Measurements from ENCODE around the gene ADSS1.

ADSS1 gene

DNA sequence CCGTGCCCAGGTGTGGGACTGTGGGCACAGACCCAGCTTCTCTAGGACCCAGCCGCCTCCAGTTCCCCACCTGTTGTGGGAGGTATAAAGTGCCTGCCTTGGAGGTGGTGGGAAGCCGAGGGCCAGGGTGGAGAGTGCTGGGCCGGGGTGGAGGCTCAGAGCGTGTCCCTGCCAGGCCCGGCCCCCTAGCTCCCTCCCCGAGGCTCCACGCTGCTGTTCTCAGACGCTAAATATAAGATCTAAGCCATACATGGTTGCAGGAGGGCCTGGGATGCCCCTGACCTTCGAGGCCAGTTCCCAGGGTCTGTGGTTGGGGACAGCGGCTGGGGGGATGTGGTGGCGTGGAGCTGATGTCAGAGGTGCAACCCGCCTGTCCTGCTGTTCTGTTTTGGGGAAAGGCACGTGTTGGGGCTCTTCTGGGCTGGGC, 23.8 kb upstream of the ADSS1 start:
- no peak for DNase-seq (ENCODE audit: low read depth)

DNA sequence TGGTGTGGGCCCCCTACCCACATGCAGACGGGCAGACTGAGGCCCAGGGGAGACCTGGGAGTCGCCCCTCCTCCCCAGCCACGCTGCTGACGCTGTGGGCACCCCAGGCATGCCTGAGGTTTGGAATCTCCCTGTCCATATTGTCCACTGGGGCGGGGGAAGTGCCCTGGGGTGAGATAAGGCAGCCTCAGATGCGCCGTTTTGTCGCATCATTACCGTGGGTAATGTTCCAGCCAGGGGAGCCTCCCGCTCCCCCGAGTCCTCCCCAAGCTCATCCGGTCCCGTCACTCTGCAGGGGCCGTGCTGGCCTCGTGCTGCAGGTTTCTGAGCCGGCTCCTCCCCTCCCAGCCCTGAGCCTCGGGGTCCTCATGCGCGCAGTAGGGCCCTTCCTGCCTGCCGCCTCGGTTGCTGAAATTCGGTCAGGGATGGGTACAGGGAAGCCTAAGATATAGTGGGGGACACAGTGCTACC, 23.2 kb upstream of the ADSS1 start:
- no peak for DNase-seq (ENCODE audit: low read depth)

GRCh38 chr14:104701383-104702076, 22.5 kb upstream of the ADSS1 start:
- no peak for DNase-seq (ENCODE audit: low read depth)

DNA sequence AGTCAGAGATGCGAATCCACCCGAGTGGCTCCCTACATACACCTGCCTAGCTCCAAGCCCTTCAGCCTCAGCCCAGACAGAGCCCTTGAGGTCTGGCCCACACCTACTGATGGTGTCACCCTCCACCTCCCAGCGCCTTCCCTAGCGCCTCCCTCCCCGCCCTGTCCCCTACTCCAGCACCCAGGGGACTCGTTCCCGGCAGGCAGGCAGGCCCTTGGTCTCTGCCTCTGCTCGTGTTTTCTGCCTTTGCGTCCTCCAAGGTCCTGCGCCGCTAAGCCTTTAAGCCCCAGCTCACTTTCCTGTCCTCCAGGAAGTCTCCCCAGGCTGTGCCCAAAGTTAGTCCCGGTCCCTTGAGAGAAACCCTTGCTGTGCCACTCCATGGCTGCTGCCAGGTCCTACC, 21.9 kb upstream of the ADSS1 start:
- no peak for DNase-seq (ENCODE audit: low read depth)

DNA sequence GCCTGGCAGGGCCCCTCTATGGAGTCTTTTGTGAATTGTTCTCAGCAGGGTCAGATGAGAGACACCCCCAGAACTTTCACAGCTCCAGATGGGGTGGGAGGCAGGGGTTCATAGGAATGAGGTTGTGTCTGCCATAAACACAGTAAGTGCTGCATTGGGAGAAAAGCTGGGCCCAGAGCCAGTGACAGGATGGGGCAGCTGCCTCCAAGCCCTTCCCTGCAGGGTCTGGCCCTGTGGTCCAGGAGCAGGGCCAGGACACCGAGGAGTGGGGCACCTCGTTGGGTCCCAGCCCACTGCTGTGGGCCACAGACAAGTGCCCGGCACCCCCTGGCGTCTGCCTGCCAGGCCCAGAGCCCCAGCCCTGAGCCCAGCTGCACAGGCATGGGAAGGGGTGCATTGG, 21.4 kb upstream of the ADSS1 start:
- DNase-seq (ENCODE audit: low read depth), result no peak

- no peak for DNase-seq (ENCODE audit: low read depth)
These were observed 20.8 kb upstream of the ADSS1 start for GRCh38 chr14:104703269-104703668.

- DNase-seq (ENCODE audit: low read depth), result no peak
These were observed 19.8 kb upstream of the ADSS1 start for GRCh38 chr14:104704252-104704651.

- DNase-seq (ENCODE audit: low read depth), result peak; percentile 25
These were observed 18.5 kb upstream of the ADSS1 start for GRCh38 chr14:104705340-104706047.

- DNase-seq (ENCODE audit: low read depth), result no peak
These were observed 17.1 kb upstream of the ADSS1 start for GRCh38 chr14:104706733-104707607.

GRCh38 chr14:104707608-104708595, 16.1 kb upstream of the ADSS1 start:
- no peak for DNase-seq (ENCODE audit: low read depth)

DNA sequence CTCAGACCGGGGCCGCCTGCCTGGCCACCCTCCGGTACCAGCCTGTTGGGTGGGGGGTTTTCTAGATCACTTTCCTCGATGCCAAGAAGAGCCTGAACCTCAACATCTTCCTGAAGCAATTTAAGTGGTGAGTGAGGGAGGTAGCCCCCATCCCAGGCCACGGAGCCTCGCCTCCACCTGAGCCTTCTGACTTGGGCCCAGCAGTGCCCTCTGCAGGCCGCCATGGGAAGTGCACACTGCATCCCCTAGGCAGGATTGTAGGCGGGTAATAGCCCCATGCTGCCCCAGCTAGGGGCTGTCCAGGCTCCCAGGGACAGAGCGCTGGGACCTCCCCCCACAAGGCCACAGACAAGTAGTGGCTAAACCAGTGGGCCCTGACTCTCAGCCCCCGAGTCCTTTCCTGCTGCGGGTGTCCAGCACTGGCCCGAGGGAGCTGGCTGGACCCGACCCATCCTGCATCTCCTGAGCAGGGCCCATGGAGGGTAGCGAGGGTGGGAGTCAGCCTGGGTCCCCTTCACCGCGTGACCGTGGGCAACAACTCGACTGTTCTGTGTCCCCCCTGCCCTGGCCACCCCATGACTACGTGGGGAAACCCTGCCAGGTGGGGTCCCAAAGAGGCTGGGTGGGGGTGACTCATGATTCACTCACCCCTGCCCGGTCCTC, 15.3 kb upstream of the ADSS1 start:
- DNase-seq (ENCODE audit: low read depth), result peak; percentile 68

GRCh38 chr14:104709387-104710039, 14.5 kb upstream of the ADSS1 start:
- no peak for DNase-seq (ENCODE audit: low read depth)

- no peak for DNase-seq (ENCODE audit: low read depth)
These were observed 13.8 kb upstream of the ADSS1 start for GRCh38 chr14:104710071-104710735.

GRCh38 chr14:104712881-104713734, 10.9 kb upstream of the ADSS1 start:
- DNase-seq (ENCODE audit: low read depth), result no peak

GRCh38 chr14:104714066-104714465, 10.0 kb upstream of the ADSS1 start:
- no peak for DNase-seq (ENCODE audit: low read depth)

DNA sequence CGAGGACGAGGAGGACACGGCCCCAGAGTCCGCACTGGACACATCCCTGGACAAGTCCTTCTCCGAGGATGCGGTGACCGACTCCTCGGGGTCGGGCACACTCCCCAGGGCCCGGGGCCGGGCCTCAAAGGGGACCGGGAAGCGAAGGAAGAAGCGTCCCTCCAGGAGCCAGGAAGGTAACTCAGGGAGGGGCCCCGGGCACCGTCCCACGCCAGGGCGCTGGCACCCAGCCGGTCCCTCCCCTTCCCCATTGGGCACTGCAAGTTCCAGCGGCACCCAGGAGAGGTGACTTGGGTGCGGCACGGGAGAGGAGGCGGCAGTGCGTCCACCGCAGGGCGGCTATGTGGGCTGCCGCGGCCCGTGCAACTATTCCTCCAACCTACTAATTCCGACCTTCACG, 9.3 kb upstream of the ADSS1 start:
- no peak for DNase-seq (ENCODE audit: low read depth)

DNA sequence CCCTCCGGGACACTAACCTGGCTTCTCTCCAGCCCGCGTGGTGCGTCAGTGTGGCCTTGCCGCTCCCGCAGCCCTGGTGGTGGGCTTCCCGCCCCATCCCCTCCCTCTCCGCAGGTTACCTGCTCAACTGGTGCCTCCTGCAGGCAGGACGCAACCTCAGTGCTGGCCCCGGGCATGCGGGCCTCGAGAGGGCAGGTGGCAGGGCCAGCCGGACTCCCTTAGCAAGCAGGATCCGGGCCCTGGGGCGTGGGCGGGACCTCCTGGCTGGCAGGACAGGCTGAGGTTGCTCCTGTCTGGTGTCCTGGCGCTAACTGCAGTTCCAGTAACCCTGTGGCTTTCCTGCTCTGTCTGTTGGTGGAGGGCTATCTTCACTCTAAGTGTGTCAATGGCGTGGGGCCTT, 8.6 kb upstream of the ADSS1 start:
- DNase-seq (ENCODE audit: low read depth), result no peak

- no peak for DNase-seq (ENCODE audit: low read depth)
These were observed 8.2 kb upstream of the ADSS1 start for GRCh38 chr14:104715871-104716270.

DNA sequence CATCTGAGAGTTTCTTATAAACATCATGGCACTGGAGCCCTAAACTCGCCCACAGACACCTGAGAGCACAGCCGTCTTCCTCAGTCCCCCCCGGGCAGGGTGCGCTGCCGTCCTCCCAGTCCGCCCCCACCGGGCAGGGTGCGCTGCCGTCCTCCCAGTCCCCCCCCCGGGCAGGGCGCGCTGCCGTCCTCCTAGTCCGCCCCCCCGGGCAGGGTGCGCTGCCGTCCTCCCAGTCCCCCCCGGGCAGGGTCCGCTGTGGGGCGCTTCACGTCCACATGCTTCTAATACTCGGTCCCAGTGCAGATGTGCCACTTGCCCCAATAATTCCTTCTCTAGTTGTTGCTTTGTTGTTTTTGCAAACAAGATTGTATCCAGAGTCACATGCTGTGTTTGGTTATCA, 6.9 kb upstream of the ADSS1 start:
- no peak for DNase-seq (ENCODE audit: low read depth)

All from EH (cell line).